Panc1 (cell line): ENCODE data around the gene MAP2K1. TPM values are rescaled to one million over a fixed set of nuclear protein-coding genes. Genes with fewer than 3 reads are reported as not detected.
"Not testable (repeated sequence)": the region's sequence is repeated elsewhere in the genome, so short reads cannot be mapped to it uniquely, and the experiment has no call there.

Experiments used
- ATAC-seq: fragments of 200-7000 bp; cut with Tn5 transposase; 2 replicates; pipeline ENCODE4 v1.9.1; 2020; ENCODE audit warnings: mild to moderate bottlenecking, moderate library complexity
- BruUV-seq: library from RNA; stranded (reverse); fragments of 400-500 nt; replicated peaks from 2 replicates; lab custom pipeline; 2021; lab: Mats Ljungman, UMichigan
- CTCF ChIA-PET: fragments of 300-600 bp; sonication (Branson Sonifier 250); formaldehyde crosslinking; loops from one replicate; lab custom pipeline; 2022; ENCODE audit warnings: antibody characterized with exemption; lab: Charles Lee
- POLR2A ChIA-PET: fragments of 300-600 bp; sonication (Branson Sonifier 250); formaldehyde crosslinking; loops from one replicate; lab custom pipeline; 2022; ENCODE audit warnings: antibody characterized with exemption; lab: Charles Lee
- DNase-seq: peaks from one replicate; pipeline ENCODE4 v3.0.0-alpha.2; 2010; ENCODE audit warnings: low read depth, low spot score
- H3K27ac ChIP-seq: 2 replicates; pipeline ENCODE4 v1.5.1; 2011; ENCODE audit warnings: mild to moderate bottlenecking, low read length, inconsistent platforms
- H3K27me3 ChIP-seq: fragments of 200-500 bp; sonication (Bioruptor generic); 2 replicates; pipeline ENCODE4 v1.6.0; 2014; ENCODE audit warnings: low read length, inconsistent platforms; ENCODE audit not compliant: control insufficient read depth, insufficient read depth
- H3K36me3 ChIP-seq: fragments of 200-500 bp; sonication (Bioruptor generic); 2 replicates; pipeline ENCODE4 v1.5.1; 2014; ENCODE audit warnings: inconsistent platforms, mild to moderate bottlenecking, low read length, moderate library complexity; ENCODE audit not compliant: control insufficient read depth, insufficient read depth
- H3K4me1 ChIP-seq: 2 replicates; pipeline ENCODE4 v1.5.1; 2011; ENCODE audit warnings: inconsistent platforms, mild to moderate bottlenecking, low read length, moderate library complexity; ENCODE audit not compliant: control insufficient read depth, insufficient read depth
- H3K4me3 ChIP-seq, 2 experiments: 2 replicates each; pipeline ENCODE4 v1.5.1; 2011 to 2012; ENCODE audit warnings: low read depth in 2 of 2, low read length in 2 of 2, mild to moderate bottlenecking in 2 of 2, inconsistent platforms in 1 of 2, moderate library complexity in 1 of 2
- H3K9me3 ChIP-seq: fragments of 200-500 bp; sonication (Bioruptor generic); 2 replicates; pipeline ENCODE4 v1.5.1; 2014; ENCODE audit warnings: low read depth, mild to moderate bottlenecking, inconsistent platforms, low read length, moderate library complexity; ENCODE audit not compliant: control insufficient read depth, insufficient read depth
- CTCF ChIP-seq: fragments of 450-650 bp; IDR thresholded peaks from 2 replicates; pipeline ENCODE4 v1.5.1; 2017; ENCODE audit warnings: mild to moderate bottlenecking
- POLR2AphosphoS5 ChIP-seq: IDR thresholded peaks from 2 replicates; pipeline ENCODE4 v1.6.1; 2012; ENCODE audit warnings: mild to moderate bottlenecking, low read depth, low read length, moderate library complexity
- REST ChIP-seq, 2 experiments: IDR thresholded peaks; 2 replicates each; pipeline ENCODE4 v1.6.1; 2011 to 2012; ENCODE audit warnings: low read depth in 2 of 2, control low read depth in 1 of 2, low read length in 1 of 2, mild to moderate bottlenecking in 1 of 2, moderate library complexity in 1 of 2; ENCODE audit not compliant: insufficient read depth in 1 of 2
- SIN3A ChIP-seq: IDR thresholded peaks from 2 replicates; pipeline ENCODE4 v1.6.1; 2012; ENCODE audit warnings: low read depth, mild to moderate bottlenecking, low read length, moderate library complexity, borderline replicate concordance; ENCODE audit not compliant: insufficient read depth
- TCF7L2 ChIP-seq: IDR thresholded peaks from 2 replicates; pipeline ENCODE4 v1.6.1; 2011; ENCODE audit warnings: mild to moderate bottlenecking, low read depth, low read length, inconsistent platforms
- in situ Hi-C: cut with HindIII; loops from 2 replicates; pipeline ENCODE4 v1.10.0; 2016; ENCODE audit warnings: low sequenced_read_pairs, low pct_unique_long_range_greater_than_20kb
- intact Hi-C: fragments of 100-400 bp; cut with micrococcal nuclease; formaldehyde crosslinking; loops from one replicate; pipeline ENCODE4 v1.10.0; 2022; ENCODE audit not compliant: unreplicated experiment
- total RNA-seq: library from RNA; stranded (reverse); gene quantifications from one replicate; pipeline ENCODE4 v1.2.1, GENCODE V29; 2021; ENCODE audit not compliant: unreplicated experiment

MAP2K1 gene
- total RNA-seq, 1 experiment from 2014 or later = 67.9 TPM

- CTCF ChIA-PET = no interaction called here
- intact Hi-C loops = no loop called here
- Histone ChIP-seq H3K4me1 (peaks cover 15% of the 10 kb centered on the region), H3K27ac (no peak overlapping the region), H3K9me3 (no peaks in the 10 kb centered on the region), H3K36me3 (no peaks in the 10 kb centered on the region; the same call in 1 of the 2 replicates), H3K27me3 (no peaks in the 10 kb centered on the region), H3K4me3 (no peak overlapping the region)
- BruUV-seq = no TSS peak
- in situ Hi-C loops = no loop called here
- POLR2A ChIA-PET = no interaction called here
- no peak for TF ChIP-seq POLR2AphosphoS5
- TF ChIP-seq CTCF = no peak
- no peak for TF ChIP-seq SIN3A
- no peak for TF ChIP-seq TCF7L2
- TF ChIP-seq REST (IDR thresholded peaks at IDR 0.05; ENCODE audit: insufficient read depth in 1 of 2, low read depth in 2 of 2, low read length in 1 of 2) = no peak
- DNase-seq (no peak), ATAC-seq (no peak)
These were observed 4.0 kb downstream of the MAP2K1 start for GRCh38 chr15:66390678-66391077.

- DNase-seq, BruUV-seq, H3K27me3 ChIP-seq, H3K4me3 ChIP-seq, intact Hi-C loops, H3K27ac ChIP-seq, CTCF ChIA-PET, ATAC-seq, H3K36me3 ChIP-seq, H3K9me3 ChIP-seq, in situ Hi-C loops: not testable (repeated sequence)
- POLR2A ChIA-PET = interaction anchor here (0.7 kb wide), 1 partner anchor 49 kb away, joined by 5 read pairs; no protein-coding TSS in a partner anchor
- H3K4me1 ChIP-seq = peaks cover 14% of the 10 kb centered on the region
These were observed 6.3 kb downstream of the MAP2K1 start for GRCh38 chr15:66393037-66393436.

GRCh38 chr15:66394472-66394871 is 7.8 kb downstream of the MAP2K1 start:
- intact Hi-C loops = no loop called here
- Histone ChIP-seq H3K36me3 (no peaks in the 10 kb centered on the region), H3K27me3 (no peaks in the 10 kb centered on the region), H3K4me3 (no peak overlapping the region), H3K27ac (no peak overlapping the region), H3K9me3 (no peaks in the 10 kb centered on the region), H3K4me1 (peaks cover 6% of the 10 kb centered on the region; the same call in 1 of the 2 replicates)
- no peak for DNase-seq
- no TSS peak for BruUV-seq
- no peak for TF ChIP-seq TCF7L2
- no peak for TF ChIP-seq REST (IDR thresholded peaks at IDR 0.05; ENCODE audit: insufficient read depth in 1 of 2, low read depth in 2 of 2, low read length in 1 of 2)
- no peak for TF ChIP-seq SIN3A
- no peak for TF ChIP-seq CTCF
- TF ChIP-seq POLR2AphosphoS5 = no peak
- ChIA-PET CTCF (no interaction called here), POLR2A (no interaction called here)
- ATAC-seq = no peak
- in situ Hi-C loops = no loop called here
